ENCODE measurements around the gene PAX3.

The PAX3 gene

GRCh38 chr2:222290736-222291484 lies 7.9 kb downstream of the PAX3 start:
- TF ChIP-seq CTCF (IDR thresholded peaks at IDR 0.05), result no peak
- H3K4me3 Mint-ChIP-seq, result peak overlapping the region; percentile 80
- H3K27me3 Mint-ChIP-seq (ENCODE audit: low read depth, poor library complexity), result peaks cover 42% of the 10 kb centered on the region
- peak overlapping the region; percentile 91 for H3K27ac Mint-ChIP-seq
- peaks cover 11% of the 10 kb centered on the region for H3K36me3 Mint-ChIP-seq (ENCODE audit: low read depth)
- no peaks in the 10 kb centered on the region for H3K9me3 Mint-ChIP-seq
- peaks cover 98% of the 10 kb centered on the region for H3K4me1 Mint-ChIP-seq
- peak; percentile 81 for DNase-seq

GRCh38 chr2:222290401-222290735 lies 8.4 kb downstream of the PAX3 start:
- Mint-ChIP-seq H3K9me3 (no peaks in the 10 kb centered on the region), H3K36me3 (ENCODE audit: low read depth) (peaks cover 16% of the 10 kb centered on the region), H3K4me3 (peak overlapping the region; percentile 80), H3K27ac (peak overlapping the region; percentile 91), H3K27me3 (ENCODE audit: low read depth, poor library complexity) (peaks cover 36% of the 10 kb centered on the region), H3K4me1 (peaks cover 98% of the 10 kb centered on the region)
- DNase-seq, result no peak
- no peak for TF ChIP-seq CTCF (IDR thresholded peaks at IDR 0.05)

- Mint-ChIP-seq H3K4me3 (peak overlapping the region; percentile 80), H3K27ac (peak overlapping the region; percentile 40), H3K4me1 (peaks cover 98% of the 10 kb centered on the region), H3K9me3 (no peaks in the 10 kb centered on the region), H3K27me3 (ENCODE audit: low read depth, poor library complexity) (peaks cover 28% of the 10 kb centered on the region), H3K36me3 (ENCODE audit: low read depth) (peaks cover 21% of the 10 kb centered on the region)
- peak; percentile 71 for DNase-seq
- TF ChIP-seq CTCF (IDR thresholded peaks at IDR 0.05), result no peak
Observed at GRCh38 chr2:222289278-222290160, 9.3 kb downstream of the PAX3 start.

GRCh38 chr2:222288590-222289277 lies 10.1 kb downstream of the PAX3 start:
- peaks cover 20% of the 10 kb centered on the region for H3K27me3 Mint-ChIP-seq (ENCODE audit: low read depth, poor library complexity)

More at GRCh38 chr2:222288590-222289277, 10.1 kb downstream of the PAX3 start:
- peak overlapping the region; percentile 80 for H3K4me3 Mint-ChIP-seq
- H3K9me3 Mint-ChIP-seq, result no peaks in the 10 kb centered on the region
- H3K4me1 Mint-ChIP-seq, result peaks cover 98% of the 10 kb centered on the region
- TF ChIP-seq CTCF (IDR thresholded peaks at IDR 0.05), result no peak
- H3K27ac Mint-ChIP-seq, result no peak overlapping the region
- peaks cover 21% of the 10 kb centered on the region for H3K36me3 Mint-ChIP-seq (ENCODE audit: low read depth)
- DNase-seq, result no peak

All from nephron progenitor cell (in vitro differentiated cells).